CD8-positive, alpha-beta memory T cell (primary cell): ENCODE results near the gene PPID. TPM values are rescaled to one million over a fixed set of nuclear protein-coding genes. Genes with fewer than 3 reads are reported as not detected.
"Not testable (repeated sequence)": the region's sequence is repeated elsewhere in the genome, so short reads cannot be mapped to it uniquely, and the experiment has no call there.

Experiments
- CTCF ChIA-PET: fragments of 350-600 bp; sonication (Branson Sonifier 250); formaldehyde crosslinking; loops from one replicate; lab custom pipeline; 2021; ENCODE audit warnings: antibody characterized with exemption; lab: Charles Lee
- POLR2A ChIA-PET: fragments of 350-600 bp; sonication (Branson Sonifier 250); formaldehyde crosslinking; loops from one replicate; lab custom pipeline; 2021; ENCODE audit warnings: antibody characterized with exemption; lab: Charles Lee
- DNase-seq, 5 donors: peaks; one replicate each; pipeline versions ENCODE4 v3.0.0 to v3.0.0-alpha.2; 2020 to 2022; ENCODE audit warnings: mixed read lengths in 1 of 5
- H3K27ac ChIP-seq: one replicate; pipeline ENCODE4 v1.7.0; 2013; ENCODE audit warnings: low read depth, mild to moderate bottlenecking, low read length, moderate library complexity
- H3K27me3 ChIP-seq: 2 replicates; pipeline ENCODE4 v1.7.0; 2013; ENCODE audit warnings: low read length, mild to moderate bottlenecking; ENCODE audit not compliant: insufficient read depth, poor library complexity, severe bottlenecking
- H3K36me3 ChIP-seq: 2 replicates; pipeline ENCODE4 v1.7.0; 2013; ENCODE audit warnings: mild to moderate bottlenecking, low read length, moderate library complexity; ENCODE audit not compliant: insufficient read depth
- H3K4me1 ChIP-seq: 2 replicates; pipeline ENCODE4 v1.7.0; 2013; ENCODE audit warnings: mild to moderate bottlenecking, low read length, moderate library complexity; ENCODE audit not compliant: insufficient read depth
- H3K4me3 ChIP-seq: 2 replicates; pipeline ENCODE4 v1.7.0; 2013; ENCODE audit warnings: mild to moderate bottlenecking, low read length
- H3K9me3 ChIP-seq: 2 replicates; pipeline ENCODE4 v1.7.0; 2013; ENCODE audit warnings: mild to moderate bottlenecking, low read length
- H3K27ac Mint-ChIP-seq, 8 donors: one replicate each; pipeline ENCODE4 v1.8.0; 2020 to 2021; ENCODE audit warnings: mixed read lengths in 8 of 8, mild to moderate bottlenecking in 6 of 8, inconsistent platforms in 3 of 8, moderate library complexity in 3 of 8
- H3K27me3 Mint-ChIP-seq, 2 donors: one replicate each; pipeline ENCODE4 v1.8.0; 2020 to 2021; ENCODE audit warnings: mixed read lengths in 2 of 2, mild to moderate bottlenecking in 1 of 2, moderate library complexity in 1 of 2
- H3K36me3 Mint-ChIP-seq, 3 donors: one replicate each; pipeline ENCODE4 v1.8.0; 2020 to 2021; ENCODE audit warnings: mixed read lengths in 3 of 3, inconsistent platforms in 1 of 3, mild to moderate bottlenecking in 1 of 3
- H3K4me1 Mint-ChIP-seq, 3 donors: one replicate each; pipeline ENCODE4 v1.8.0; 2020 to 2021; ENCODE audit warnings: mixed read lengths in 3 of 3, inconsistent platforms in 1 of 3, mild to moderate bottlenecking in 1 of 3
- H3K4me3 Mint-ChIP-seq, 7 donors: one replicate each; pipeline ENCODE4 v1.8.0; 2020 to 2021; ENCODE audit warnings: mixed read lengths in 7 of 7, mild to moderate bottlenecking in 6 of 7, moderate library complexity in 4 of 7, inconsistent platforms in 2 of 7
- H3K9me3 Mint-ChIP-seq, 5 donors: one replicate each; pipeline ENCODE4 v1.8.0; 2020 to 2022; ENCODE audit warnings: mixed read lengths in 5 of 5, mild to moderate bottlenecking in 3 of 5, moderate library complexity in 2 of 5, inconsistent platforms in 1 of 5
- polyA plus RNA-seq: library from polyadenylated mRNA; unstranded; fragments of 300-500 nt; fragmentation: Illumina TruSeq; gene quantifications from one replicate; pipeline ENCODE4 v1.2.3, GENCODE V29; 2021
- total RNA-seq, 2 experiments: library from RNA; stranded (reverse); gene quantifications; one replicate each; pipeline ENCODE4 v1.2.3, GENCODE V29; 2021

Gene PPID
- total and polyA plus RNA-seq, 3 experiments from 2014 or later = 58.9 to 66.8 (median 61.2) TPM

DNA sequence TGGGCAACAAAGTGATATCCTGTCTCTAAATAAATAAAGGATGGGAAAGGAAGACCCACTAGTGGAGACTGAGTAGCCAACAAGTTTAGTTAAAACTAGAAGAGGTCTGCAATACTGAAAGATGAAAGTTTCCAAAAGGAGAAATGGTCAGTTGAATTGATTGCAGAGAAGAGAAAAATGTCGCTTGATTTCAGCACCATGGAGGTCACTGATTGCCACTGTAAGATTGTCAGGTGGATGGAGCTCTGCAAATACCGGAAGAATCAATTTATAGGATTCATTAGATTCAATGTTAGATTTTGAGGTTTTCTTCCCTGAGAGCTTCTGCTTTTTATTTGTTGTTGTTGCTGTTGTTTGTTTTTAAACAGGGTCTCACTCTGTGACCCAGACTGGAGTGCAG lies 40.3 kb upstream of the PPID start:
- ChIA-PET CTCF (no interaction called here), POLR2A (no interaction called here)
- Mint-ChIP-seq H3K9me3 (no peaks in the 10 kb centered on the region), H3K4me3 (peak overlapping the region in 1 of 7 donors; percentile 19), H3K27me3 (peaks cover 2 to 32% of the 10 kb centered on the region in 2 donors), H3K27ac (no peak overlapping the region), H3K36me3 (peaks cover 0 to 3% (median 0%) of the 10 kb centered on the region in 3 donors), H3K4me1 (peaks cover 6 to 13% (median 10%) of the 10 kb centered on the region in 3 donors)
- Histone ChIP-seq H3K4me1 (peaks cover 8% of the 10 kb centered on the region), H3K27me3 (no peaks in the 10 kb centered on the region), H3K4me3 (no peak overlapping the region), H3K9me3 (no peaks in the 10 kb centered on the region), H3K36me3 (no peaks in the 10 kb centered on the region), H3K27ac (no peak overlapping the region)
- DNase-seq = no peak

DNA sequence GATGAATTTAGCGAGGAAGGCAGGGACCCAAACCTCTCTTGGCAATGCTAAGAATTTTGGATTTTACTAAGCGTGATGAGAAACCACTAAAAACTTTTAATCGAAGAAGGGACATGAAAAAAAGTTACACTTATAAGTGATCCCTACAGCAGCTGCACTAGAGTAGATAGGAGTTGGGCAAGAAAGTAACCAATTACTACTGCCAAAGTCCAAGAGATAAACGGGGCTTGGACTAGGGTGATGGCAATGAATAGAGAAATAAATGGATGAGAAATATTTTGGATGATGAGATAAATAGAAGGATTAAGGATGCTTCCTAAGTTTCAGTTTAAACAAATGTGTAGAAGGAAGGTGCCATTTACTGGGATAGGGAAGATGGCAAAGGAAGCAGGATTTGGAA lies 39.4 kb upstream of the PPID start:
- no peak overlapping the region for H3K4me3 ChIP-seq
- no peaks in the 10 kb centered on the region for H3K4me1 ChIP-seq
- H3K4me3 Mint-ChIP-seq = peak overlapping the region in 1 of 7 donors; percentile 11
- no peak overlapping the region for H3K27ac Mint-ChIP-seq
- CTCF ChIA-PET = no interaction called here
- no peaks in the 10 kb centered on the region for H3K36me3 Mint-ChIP-seq
- no peak overlapping the region for H3K27ac ChIP-seq
- no peak for DNase-seq
- POLR2A ChIA-PET = no interaction called here
- H3K4me1 Mint-ChIP-seq = peaks cover 0 to 4% (median 1%) of the 10 kb centered on the region in 3 donors
- no peaks in the 10 kb centered on the region for H3K36me3 ChIP-seq
- H3K27me3 Mint-ChIP-seq = peaks cover 2 to 39% of the 10 kb centered on the region in 2 donors
- no peaks in the 10 kb centered on the region for H3K9me3 ChIP-seq
- peaks cover 0 to 3% (median 0%) of the 10 kb centered on the region in 5 donors for H3K9me3 Mint-ChIP-seq
- H3K27me3 ChIP-seq = no peaks in the 10 kb centered on the region

DNA sequence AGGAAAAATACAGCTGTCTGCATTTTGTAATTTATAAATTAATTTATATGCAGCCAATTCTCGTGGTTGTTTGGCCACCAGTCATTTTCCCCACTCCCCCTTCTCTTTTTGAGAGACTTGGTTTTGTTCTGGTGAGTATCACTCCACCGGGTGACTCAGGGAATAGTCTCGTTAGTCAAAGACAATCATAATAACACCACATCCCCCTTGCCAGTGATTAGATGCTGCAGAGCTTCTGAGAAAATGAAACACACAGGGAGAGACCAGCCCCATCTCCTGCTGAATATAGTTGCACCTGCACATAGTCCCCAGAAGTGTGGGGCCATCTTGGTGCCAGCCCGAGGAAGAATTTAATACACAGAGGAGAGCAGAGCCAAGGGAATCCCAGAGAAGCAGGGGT lies 37.7 kb upstream of the PPID start:
- Histone ChIP-seq H3K27ac (no peak overlapping the region), H3K4me3 (no peak overlapping the region), H3K4me1 (no peaks in the 10 kb centered on the region), H3K9me3 (no peaks in the 10 kb centered on the region), H3K36me3 (no peaks in the 10 kb centered on the region), H3K27me3 (no peaks in the 10 kb centered on the region)
- CTCF ChIA-PET = no interaction called here
- Mint-ChIP-seq H3K9me3 (peaks cover 0 to 3% (median 2%) of the 10 kb centered on the region in 5 donors), H3K27ac (no peak overlapping the region), H3K4me3 (no peak overlapping the region), H3K27me3 (peaks cover 10 to 54% of the 10 kb centered on the region in 2 donors), H3K4me1 (no peaks in the 10 kb centered on the region), H3K36me3 (peaks cover 0 to 4% (median 0%) of the 10 kb centered on the region in 3 donors)
- no peak for DNase-seq
- POLR2A ChIA-PET = no interaction called here

DNA sequence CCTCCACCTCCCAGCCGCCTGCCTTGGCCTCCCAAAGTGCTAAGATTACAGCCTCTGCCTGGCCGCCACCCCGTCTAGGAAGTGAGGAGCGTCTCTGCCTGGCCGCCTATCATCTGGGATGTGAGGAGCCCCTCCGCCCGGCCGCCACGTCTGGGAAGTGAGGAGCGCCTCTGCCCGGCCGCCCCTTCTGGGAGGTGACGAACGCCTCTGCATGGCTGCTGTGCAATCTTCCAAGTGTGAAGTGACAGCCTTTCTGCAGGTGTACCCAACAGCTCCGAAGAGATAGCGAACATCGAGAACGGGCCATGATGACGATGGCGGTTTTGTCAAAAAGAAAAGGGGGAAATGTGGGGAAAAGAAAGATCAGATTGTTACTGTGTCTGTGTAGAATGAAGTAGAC lies 36.3 kb upstream of the PPID start:
- H3K9me3 Mint-ChIP-seq, H3K4me3 ChIP-seq, H3K27ac ChIP-seq, H3K4me1 Mint-ChIP-seq, DNase-seq, H3K9me3 ChIP-seq, CTCF ChIA-PET, H3K27ac Mint-ChIP-seq, H3K36me3 ChIP-seq, H3K36me3 Mint-ChIP-seq, H3K4me1 ChIP-seq, H3K27me3 ChIP-seq, POLR2A ChIA-PET, H3K4me3 Mint-ChIP-seq: not testable (repeated sequence)
- H3K27me3 Mint-ChIP-seq = peaks cover 12 to 55% of the 10 kb centered on the region in 2 donors

DNA sequence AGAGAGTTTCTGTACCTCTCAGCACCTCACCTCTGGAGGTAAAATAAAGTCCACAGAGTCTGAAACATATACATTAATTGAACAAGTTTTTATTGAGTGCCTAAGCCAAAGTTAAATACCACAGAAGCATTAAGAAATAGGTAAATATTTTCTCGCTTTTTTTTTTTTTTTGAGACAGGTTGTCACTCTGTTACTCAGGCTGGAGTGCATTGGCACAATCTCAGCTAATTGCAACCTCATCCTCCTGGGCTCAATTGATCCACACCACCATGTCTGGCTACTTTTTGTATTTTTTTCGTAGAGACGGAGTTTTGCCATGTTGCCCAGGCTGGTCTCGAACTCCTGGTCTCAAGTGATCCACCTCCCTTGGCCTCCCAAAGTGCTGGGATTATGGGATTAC lies 35.5 kb upstream of the PPID start:
- Mint-ChIP-seq H3K36me3 (peaks cover 0 to 4% (median 0%) of the 10 kb centered on the region in 3 donors), H3K4me3 (no peak overlapping the region), H3K27me3 (peaks cover 12 to 59% of the 10 kb centered on the region in 2 donors), H3K9me3 (peaks cover 0 to 3% (median 2%) of the 10 kb centered on the region in 5 donors), H3K27ac (no peak overlapping the region), H3K4me1 (no peaks in the 10 kb centered on the region)
- ChIA-PET POLR2A (no interaction called here), CTCF (no interaction called here)
- H3K27me3 ChIP-seq = no peaks in the 10 kb centered on the region
- H3K9me3 ChIP-seq = no peaks in the 10 kb centered on the region
- no peak overlapping the region for H3K4me3 ChIP-seq
- H3K36me3 ChIP-seq = no peaks in the 10 kb centered on the region
- no peaks in the 10 kb centered on the region for H3K4me1 ChIP-seq
- DNase-seq = no peak
- no peak overlapping the region for H3K27ac ChIP-seq

DNA sequence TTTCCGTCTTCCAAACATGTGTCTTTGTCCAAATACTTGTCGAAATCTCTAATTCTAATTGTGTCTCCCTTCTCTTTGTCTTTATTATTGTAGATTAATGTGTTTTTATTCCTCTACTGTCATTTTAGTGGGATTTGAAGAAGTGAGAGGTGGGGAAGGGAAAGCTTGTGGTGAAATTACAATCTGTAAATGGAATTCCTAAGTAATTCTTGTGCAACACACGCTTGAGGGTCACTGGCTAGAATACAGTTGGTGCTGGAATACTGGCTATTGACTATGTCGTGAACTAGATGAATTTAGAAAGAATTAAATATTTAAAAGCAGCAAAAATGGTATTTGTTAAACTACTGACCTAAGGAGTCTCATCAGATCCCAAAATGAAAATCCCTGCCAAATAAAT lies 34.9 kb upstream of the PPID start:
- no peaks in the 10 kb centered on the region for H3K27me3 ChIP-seq
- POLR2A ChIA-PET = no interaction called here
- Mint-ChIP-seq H3K4me1 (no peaks in the 10 kb centered on the region), H3K27ac (no peak overlapping the region), H3K27me3 (peaks cover 12 to 59% of the 10 kb centered on the region in 2 donors), H3K4me3 (no peak overlapping the region), H3K9me3 (peaks cover 0 to 3% (median 2%) of the 10 kb centered on the region in 5 donors), H3K36me3 (peaks cover 0 to 4% (median 0%) of the 10 kb centered on the region in 3 donors)
- CTCF ChIA-PET = no interaction called here
- no peaks in the 10 kb centered on the region for H3K36me3 ChIP-seq
- no peaks in the 10 kb centered on the region for H3K4me1 ChIP-seq
- no peak overlapping the region for H3K4me3 ChIP-seq
- H3K9me3 ChIP-seq = no peaks in the 10 kb centered on the region
- H3K27ac ChIP-seq = no peak overlapping the region
- DNase-seq = no peak

DNA sequence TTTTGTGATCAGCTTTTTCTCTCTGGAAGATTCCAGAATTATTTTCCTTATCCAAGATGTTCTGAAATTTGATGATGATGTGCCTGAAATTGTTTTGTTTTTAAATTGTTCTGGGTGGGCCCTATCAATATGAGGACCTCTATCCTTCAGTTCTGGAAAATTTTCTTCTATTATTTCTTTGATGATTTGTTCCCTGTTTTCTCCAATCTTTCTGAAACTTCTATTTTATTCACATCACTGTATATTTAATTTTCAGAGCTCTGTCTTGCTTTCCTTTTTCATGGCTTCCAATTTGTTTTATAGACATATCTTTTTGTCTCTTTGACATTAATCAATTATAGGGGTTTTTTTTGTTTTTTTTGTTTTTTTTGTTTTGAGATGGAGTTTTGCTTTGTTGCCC lies 33.4 kb upstream of the PPID start:
- Histone ChIP-seq H3K9me3 (no peaks in the 10 kb centered on the region), H3K36me3 (no peaks in the 10 kb centered on the region), H3K4me1 (no peaks in the 10 kb centered on the region), H3K27ac (no peak overlapping the region), H3K4me3 (no peak overlapping the region), H3K27me3 (no peaks in the 10 kb centered on the region)
- peaks cover 0 to 4% (median 0%) of the 10 kb centered on the region in 3 donors for H3K36me3 Mint-ChIP-seq
- H3K27me3 Mint-ChIP-seq = peaks cover 12 to 47% of the 10 kb centered on the region in 2 donors
- ChIA-PET POLR2A (no interaction called here), CTCF (no interaction called here)
- peaks cover 0 to 3% (median 2%) of the 10 kb centered on the region in 5 donors for H3K9me3 Mint-ChIP-seq
- no peak overlapping the region for H3K4me3 Mint-ChIP-seq
- no peak overlapping the region for H3K27ac Mint-ChIP-seq
- H3K4me1 Mint-ChIP-seq = no peaks in the 10 kb centered on the region
- DNase-seq = no peak

DNA sequence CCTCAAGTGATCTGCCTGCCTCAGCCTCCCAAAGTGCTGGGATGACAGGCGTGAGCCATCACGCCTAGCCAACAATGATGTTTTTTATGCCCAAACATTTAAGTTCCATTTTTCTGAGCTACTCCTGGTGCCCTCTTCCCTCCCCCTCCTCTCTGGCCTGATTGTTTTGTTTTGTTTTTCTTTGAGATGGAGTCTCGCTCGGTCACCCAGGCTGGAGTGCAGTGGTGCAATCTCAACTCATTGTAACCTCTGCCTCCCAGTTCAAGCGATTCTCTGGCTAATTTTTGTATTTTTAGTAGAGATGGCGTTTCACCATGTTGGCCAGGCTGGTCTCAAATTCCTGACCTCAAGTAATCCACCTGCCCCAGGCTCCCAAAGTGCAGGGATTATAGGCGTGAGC lies 32.6 kb upstream of the PPID start:
- H3K36me3 ChIP-seq, H3K4me3 ChIP-seq, H3K27me3 ChIP-seq, H3K27ac ChIP-seq, H3K9me3 Mint-ChIP-seq, H3K4me1 Mint-ChIP-seq, DNase-seq, H3K4me1 ChIP-seq, H3K4me3 Mint-ChIP-seq, H3K27ac Mint-ChIP-seq, H3K36me3 Mint-ChIP-seq, CTCF ChIA-PET, H3K9me3 ChIP-seq, POLR2A ChIA-PET: not testable (repeated sequence)
- peaks cover 12 to 39% of the 10 kb centered on the region in 2 donors for H3K27me3 Mint-ChIP-seq
